ENCODE data around the gene IL1RL2.

DNA sequence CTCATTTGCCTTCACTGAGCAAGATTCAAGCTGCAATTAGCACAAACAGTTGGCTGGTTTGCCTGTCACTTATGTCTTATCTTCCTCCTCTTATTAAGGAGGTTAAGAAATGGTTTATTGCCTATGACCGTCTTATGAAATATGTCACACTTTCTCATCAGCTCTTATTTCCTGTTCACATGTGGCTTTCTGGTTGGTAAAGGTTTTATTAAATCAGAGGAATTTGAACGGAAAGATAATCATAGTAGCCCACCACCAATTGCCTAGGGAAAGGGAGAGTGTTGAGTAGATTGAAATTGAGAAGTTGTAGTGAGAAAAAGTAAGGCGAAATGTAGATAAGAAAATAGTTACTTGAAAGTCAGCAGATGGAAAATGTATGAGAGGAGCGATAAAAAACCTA is 48.5 kb upstream of the IL1RL2 start:
- TF ChIP-seq, protein P1, sequence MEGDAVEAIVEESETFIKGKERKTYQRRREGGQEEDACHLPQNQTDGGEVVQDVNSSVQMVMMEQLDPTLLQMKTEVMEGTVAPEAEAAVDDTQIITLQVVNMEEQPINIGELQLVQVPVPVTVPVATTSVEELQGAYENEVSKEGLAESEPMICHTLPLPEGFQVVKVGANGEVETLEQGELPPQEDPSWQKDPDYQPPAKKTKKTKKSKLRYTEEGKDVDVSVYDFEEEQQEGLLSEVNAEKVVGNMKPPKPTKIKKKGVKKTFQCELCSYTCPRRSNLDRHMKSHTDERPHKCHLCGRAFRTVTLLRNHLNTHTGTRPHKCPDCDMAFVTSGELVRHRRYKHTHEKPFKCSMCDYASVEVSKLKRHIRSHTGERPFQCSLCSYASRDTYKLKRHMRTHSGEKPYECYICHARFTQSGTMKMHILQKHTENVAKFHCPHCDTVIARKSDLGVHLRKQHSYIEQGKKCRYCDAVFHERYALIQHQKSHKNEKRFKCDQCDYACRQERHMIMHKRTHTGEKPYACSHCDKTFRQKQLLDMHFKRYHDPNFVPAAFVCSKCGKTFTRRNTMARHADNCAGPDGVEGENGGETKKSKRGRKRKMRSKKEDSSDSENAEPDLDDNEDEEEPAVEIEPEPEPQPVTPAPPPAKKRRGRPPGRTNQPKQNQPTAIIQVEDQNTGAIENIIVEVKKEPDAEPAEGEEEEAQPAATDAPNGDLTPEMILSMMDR (IDR thresholded peaks at IDR 0.05), result no peak
- no peak for TF ChIP-seq POLR2AphosphoS5 (IDR thresholded peaks at IDR 0.05; ENCODE audit: low read depth, low read length)
